BE2C (cell line): ENCODE data around the gene RAB7B. TPM values are rescaled to one million over a fixed set of nuclear protein-coding genes. Genes with fewer than 3 reads are reported as not detected.
"Not testable (repeated sequence)": the region's sequence is repeated elsewhere in the genome, so short reads cannot be mapped to it uniquely, and the experiment has no call there.

Source experiments
- DNase-seq: peaks from one replicate; pipeline ENCODE4 v3.0.0-alpha.2; 2020
- H3K27me3 ChIP-seq: fragments of 250-450 bp; sonication (Bioruptor Pico); 2 replicates; pipeline ENCODE4 v1.5.1; 2020; ENCODE audit warnings: mild to moderate bottlenecking
- H3K36me3 ChIP-seq: fragments of 250-450 bp; sonication (Bioruptor Pico); 2 replicates; pipeline ENCODE4 v1.5.1; 2020; ENCODE audit warnings: mild to moderate bottlenecking
- H3K4me1 ChIP-seq: fragments of 250-450 bp; sonication (Bioruptor Pico); 2 replicates; pipeline ENCODE4 v1.5.1; 2020
- H3K4me3 ChIP-seq: 2 replicates; pipeline ENCODE4 v1.5.1; 2011; ENCODE audit warnings: low read depth, low read length
- H3K9me3 ChIP-seq: fragments of 250-450 bp; sonication (Bioruptor Pico); 2 replicates; pipeline ENCODE4 v1.5.1; 2020
- CTCF ChIP-seq: IDR thresholded peaks from 2 replicates; pipeline ENCODE4 v1.5.1; 2012; ENCODE audit warnings: mild to moderate bottlenecking, low read depth, low read length
- polyA plus RNA-seq: library from polyadenylated mRNA; unstranded; fragments of >200 nt; gene quantifications from one replicate; pipeline ENCODE4 v1.2.1, GENCODE V29; 2012; ENCODE audit warnings: low read depth, missing spikeins; ENCODE audit not compliant: insufficient read length, insufficient read depth

RAB7B gene
- not detected for polyA plus RNA-seq

- no peaks in the 10 kb centered on the region for H3K36me3 ChIP-seq
- H3K4me1 ChIP-seq, result no peaks in the 10 kb centered on the region
- DNase-seq, result no peak
- no peak within 1 kb of the TSS for H3K4me3 ChIP-seq
- no peak for TF ChIP-seq CTCF
- no peaks in the 10 kb centered on the region for H3K9me3 ChIP-seq
- no peaks in the 10 kb centered on the region for H3K27me3 ChIP-seq
Observed at GRCh38 chr1:206002871-206003801, at the start of gene RAB7B. Gene RAB7B, minus strand, starts transcription at chr1:206003395. Its CDS starts 9,260 bp downstream, at chr1:205994135.

- not testable (repeated sequence) for H3K4me3 ChIP-seq
Observed at GRCh38 chr1:206052231-206052865, 49.2 kb upstream of the RAB7B start.

GRCh38 chr1:206050655-206051235, 47.5 kb upstream of the RAB7B start:
- H3K4me1 ChIP-seq, result no peaks in the 10 kb centered on the region
- peaks cover 33% of the 10 kb centered on the region for H3K27me3 ChIP-seq
- no peak for DNase-seq
- no peak for TF ChIP-seq CTCF
- no peaks in the 10 kb centered on the region for H3K36me3 ChIP-seq
- no peak overlapping the region for H3K4me3 ChIP-seq
- no peaks in the 10 kb centered on the region for H3K9me3 ChIP-seq

More at GRCh38 chr1:206052231-206052865, 49.2 kb upstream of the RAB7B start:
- H3K36me3 ChIP-seq, DNase-seq, H3K9me3 ChIP-seq, H3K4me1 ChIP-seq: not testable (repeated sequence)
- peaks cover 23% of the 10 kb centered on the region for H3K27me3 ChIP-seq

GRCh38 chr1:206049919-206050600, 46.9 kb upstream of the RAB7B start:
- no peak for DNase-seq
- TF ChIP-seq CTCF, result no peak
- H3K4me1 ChIP-seq, result no peaks in the 10 kb centered on the region
- H3K9me3 ChIP-seq, result no peaks in the 10 kb centered on the region
- H3K36me3 ChIP-seq, result no peaks in the 10 kb centered on the region
- H3K27me3 ChIP-seq, result peaks cover 33% of the 10 kb centered on the region
- no peak overlapping the region for H3K4me3 ChIP-seq

GRCh38 chr1:206049293-206049692, 46.1 kb upstream of the RAB7B start:
- H3K4me3 ChIP-seq, result no peak overlapping the region
- no peaks in the 10 kb centered on the region for H3K36me3 ChIP-seq
- H3K27me3 ChIP-seq, result peaks cover 33% of the 10 kb centered on the region
- H3K9me3 ChIP-seq, result no peaks in the 10 kb centered on the region
- DNase-seq, result no peak
- H3K4me1 ChIP-seq, result no peaks in the 10 kb centered on the region
- no peak for TF ChIP-seq CTCF

- no peak for DNase-seq
- H3K36me3 ChIP-seq, result no peaks in the 10 kb centered on the region
- peaks cover 33% of the 10 kb centered on the region for H3K27me3 ChIP-seq
- no peak overlapping the region for H3K4me3 ChIP-seq
- no peaks in the 10 kb centered on the region for H3K9me3 ChIP-seq
- H3K4me1 ChIP-seq, result no peaks in the 10 kb centered on the region
- TF ChIP-seq CTCF, result no peak
Observed at GRCh38 chr1:206048582-206048981, 45.4 kb upstream of the RAB7B start.
